GM19372 (cell line): Measurements from ENCODE around the gene RNF214.

Experiments used
- ATAC-seq: cut with Tn5 transposase; IDR thresholded peaks from one replicate; pipeline ENCODE4 v1.9.1; 2021; ENCODE audit warnings: mild to moderate bottlenecking, low read depth, moderate library complexity; ENCODE audit not compliant: unreplicated experiment

Gene RNF214

DNA sequence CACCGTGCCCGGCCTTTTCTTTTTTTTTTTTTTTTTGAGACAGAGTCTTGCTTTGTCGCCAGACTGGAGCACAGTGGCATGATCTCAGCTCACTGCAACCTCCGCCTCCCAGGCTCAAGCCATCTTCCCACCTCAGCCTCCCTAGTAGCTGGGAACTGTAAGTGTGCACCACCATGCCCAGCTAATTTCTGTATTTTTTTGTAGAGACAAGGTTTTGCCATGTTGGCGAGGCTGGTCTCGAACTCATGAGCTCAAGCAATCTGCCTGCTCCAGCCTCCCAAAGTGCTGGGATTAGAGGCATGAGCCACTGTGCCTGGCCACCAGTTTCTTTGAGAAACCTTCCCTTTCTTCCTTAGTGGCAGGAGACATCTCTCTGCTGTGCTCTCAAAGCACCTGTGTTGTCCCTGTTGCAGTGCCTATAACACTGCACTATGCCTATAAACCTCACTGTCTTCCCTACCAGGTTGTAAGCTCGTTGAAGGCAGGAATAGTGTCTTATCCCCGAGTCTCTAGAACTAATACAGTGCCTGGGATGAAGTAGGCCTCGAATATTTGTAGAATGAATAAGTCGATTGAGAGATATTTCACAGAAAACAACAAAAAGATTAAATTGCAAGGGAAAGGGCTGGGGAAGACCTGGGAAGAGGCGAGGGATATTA is 19.6 kb upstream of the RNF214 start:
- ATAC-seq, result no peak

DNA sequence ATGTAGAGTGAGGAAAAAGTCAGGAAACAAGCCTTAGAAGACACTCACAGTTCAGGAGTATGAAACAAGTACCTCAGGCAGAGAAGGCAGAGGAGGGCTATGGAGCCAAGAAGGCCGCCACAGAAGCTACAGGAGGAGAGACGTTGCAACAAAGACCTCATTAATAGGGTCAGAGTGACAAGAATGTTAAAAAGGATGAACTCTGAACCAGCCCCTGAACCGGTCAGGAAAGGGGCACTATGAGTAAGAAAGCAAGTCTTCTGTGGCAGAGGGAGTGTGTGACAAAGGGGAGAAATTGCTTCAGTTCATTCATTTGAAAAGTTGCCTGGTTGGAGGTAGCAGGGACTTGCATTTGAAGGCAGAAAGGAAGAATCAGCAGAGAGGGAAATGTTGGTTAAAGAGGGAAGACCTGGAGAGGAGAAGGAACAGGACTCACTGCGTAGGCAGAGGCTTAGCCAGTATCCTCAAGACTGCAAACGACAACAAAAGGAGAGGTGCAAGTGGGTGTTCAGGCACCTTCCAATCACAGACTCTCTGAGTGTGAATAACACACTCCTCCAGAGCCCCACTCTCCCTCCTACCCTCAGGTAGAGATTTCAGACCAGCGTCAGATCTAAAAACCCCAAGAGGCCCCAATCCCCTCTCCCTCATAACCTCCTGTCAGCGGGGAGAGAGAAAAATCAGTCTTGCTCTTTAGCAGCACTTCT is 17.9 kb upstream of the RNF214 start:
- ATAC-seq, result no peak

DNA sequence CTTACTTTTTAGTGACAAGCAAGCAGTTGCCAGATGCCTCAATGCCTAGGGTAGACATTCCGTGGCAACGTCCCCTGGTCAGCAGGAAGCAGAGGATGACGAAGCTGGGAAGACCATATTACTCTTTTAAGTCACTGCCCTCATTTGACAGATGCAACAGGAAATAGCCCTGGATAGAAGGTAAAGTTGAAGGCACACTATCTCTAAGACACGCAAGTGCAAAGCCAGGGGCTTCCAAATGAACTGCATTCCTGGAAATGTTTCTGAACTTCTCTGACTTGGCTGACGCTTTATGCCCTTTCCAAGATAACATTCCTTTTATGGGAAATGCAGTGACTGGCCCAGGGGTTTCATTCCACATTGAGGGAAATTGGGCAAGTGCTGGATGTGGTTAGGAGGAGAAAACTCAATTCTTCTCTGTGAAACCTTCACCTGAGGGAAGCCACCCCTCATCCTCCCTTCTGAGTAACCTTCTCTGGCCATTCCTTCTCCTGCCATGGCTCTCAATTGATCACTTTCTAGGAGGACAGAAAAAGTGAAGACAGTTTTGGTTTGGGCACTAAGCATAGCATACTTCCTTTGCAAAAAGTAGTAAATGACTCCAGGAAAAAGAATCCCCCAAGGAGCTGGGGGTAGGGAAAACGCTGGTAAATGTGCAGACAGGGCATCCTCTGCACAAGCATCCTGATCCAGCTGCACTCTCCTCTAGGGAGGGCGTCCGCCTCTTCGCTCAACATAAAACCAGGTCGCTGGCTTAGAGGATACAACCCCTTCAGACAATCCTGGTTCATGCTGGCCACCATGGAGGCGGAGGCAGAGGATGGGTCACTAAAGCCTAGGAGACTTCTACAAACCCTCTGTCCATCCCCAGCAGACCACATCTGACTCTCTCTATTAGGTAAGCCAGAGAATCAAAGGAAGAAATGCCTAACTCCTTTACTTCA is 15.1 kb upstream of the RNF214 start:
- no peak for ATAC-seq

DNA sequence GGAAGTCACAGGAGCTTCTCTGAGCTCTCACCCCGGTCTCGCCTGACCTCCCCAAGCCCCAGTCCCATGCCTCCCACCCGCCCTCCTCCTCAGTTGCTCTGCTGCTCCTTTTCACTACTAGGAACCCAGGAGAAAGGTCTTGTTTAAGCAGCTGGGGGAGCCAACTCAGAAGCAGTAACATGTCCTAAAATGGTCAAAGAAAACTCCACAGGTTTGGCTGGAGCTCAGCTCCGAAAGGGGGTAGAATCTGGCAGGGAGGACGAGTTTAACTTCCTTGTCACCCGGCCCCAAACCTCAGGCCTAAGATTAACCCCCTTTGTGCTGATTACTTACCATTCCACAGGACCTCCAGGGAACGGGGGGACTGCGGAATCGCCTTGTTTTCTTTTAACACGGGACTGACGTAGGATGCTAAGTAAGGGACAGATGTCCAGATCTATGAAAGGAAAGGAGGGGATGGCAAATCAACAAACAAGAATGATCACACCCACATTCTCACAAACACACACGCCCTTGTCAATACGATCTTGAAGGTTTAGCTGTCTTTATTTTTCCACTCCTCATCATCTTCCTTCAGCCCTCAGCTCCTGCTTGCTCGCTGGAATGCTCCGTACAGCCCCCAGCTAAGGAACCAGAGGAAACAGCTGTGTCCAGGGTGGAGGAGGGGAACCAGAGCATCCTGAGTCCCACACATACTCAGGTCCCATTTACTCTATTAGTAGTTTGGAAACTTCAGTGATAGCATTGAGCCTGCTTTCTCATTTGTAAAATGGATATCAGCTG is 14.1 kb upstream of the RNF214 start:
- no peak for ATAC-seq

DNA sequence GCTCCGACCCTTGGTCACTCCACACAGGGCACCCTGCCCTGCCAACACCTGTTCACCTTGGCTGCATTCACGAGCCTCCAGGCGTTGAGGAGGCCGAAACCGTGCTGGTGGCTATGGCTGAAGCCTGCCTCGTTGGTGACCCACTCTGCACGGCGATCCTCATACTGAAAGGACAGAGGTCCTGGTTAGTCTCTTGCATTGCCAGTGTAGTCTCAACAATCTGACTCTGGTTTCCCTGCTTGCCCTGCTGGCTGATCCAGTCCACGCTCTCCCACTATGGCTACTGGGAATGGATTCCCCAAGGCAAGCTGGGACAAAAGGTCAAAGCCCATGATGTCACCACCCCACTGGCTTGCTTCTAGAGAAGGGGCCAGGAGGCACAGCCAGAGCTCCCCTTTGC is 13.5 kb upstream of the RNF214 start:
- no peak for ATAC-seq

DNA sequence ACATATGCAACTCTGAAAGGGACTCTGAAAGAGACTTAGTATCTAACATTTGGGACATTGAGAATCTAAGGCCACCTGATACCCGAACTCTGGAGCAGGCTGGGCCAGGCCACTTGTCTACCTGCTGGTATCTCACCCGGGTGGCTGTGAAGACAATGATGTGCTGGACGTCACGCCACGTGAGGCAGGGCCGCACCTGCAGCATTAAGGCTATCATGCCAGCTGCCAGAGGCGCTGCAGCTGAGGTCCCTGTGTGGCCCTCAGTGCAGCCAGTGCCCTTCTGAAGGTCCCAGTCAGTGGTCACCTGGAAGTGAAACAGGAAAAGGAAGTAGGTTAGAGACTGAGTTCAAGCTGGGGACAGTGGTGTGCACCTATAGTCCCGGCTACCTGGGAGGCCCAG is 13.0 kb upstream of the RNF214 start:
- no peak for ATAC-seq

DNA sequence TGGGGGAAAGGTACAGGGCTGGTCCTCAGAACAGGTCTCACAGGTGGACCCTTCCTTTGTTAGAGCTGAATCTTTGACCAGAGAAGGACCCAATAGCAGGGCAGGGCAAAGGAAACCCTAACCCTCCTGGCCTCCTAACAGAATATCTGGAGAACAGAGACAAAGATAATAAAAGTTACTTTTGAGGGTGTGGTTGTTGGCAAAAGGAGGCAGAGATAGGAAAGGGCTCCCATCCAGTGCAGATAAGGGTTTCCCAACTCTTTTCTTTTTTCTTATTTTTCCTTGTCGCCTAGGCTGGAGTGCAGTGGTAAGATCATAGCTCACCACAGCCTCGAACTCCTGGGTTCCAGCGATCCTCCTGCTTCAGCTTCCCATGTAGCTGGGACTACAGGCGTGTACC is 12.5 kb upstream of the RNF214 start:
- ATAC-seq, result no peak

DNA sequence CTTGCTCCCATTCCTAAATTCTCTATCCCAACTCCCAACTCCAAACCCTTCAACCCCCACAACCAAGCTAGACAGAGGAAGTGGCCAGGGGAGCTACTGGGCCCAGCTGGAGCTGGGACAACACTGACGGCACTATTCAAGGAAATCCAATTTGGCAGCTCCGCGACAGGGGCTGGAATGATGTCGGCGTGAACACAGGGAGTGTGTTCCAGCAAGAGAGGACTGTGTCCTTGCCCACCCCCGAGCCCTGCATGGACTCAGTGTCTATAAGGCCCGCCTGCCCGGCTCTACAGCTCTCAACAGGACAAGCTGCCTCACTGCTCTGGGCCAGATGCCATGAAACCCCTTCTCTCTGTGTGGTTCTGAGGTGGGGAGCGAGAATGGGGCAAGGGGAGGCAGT is 11.9 kb upstream of the RNF214 start:
- no peak for ATAC-seq

DNA sequence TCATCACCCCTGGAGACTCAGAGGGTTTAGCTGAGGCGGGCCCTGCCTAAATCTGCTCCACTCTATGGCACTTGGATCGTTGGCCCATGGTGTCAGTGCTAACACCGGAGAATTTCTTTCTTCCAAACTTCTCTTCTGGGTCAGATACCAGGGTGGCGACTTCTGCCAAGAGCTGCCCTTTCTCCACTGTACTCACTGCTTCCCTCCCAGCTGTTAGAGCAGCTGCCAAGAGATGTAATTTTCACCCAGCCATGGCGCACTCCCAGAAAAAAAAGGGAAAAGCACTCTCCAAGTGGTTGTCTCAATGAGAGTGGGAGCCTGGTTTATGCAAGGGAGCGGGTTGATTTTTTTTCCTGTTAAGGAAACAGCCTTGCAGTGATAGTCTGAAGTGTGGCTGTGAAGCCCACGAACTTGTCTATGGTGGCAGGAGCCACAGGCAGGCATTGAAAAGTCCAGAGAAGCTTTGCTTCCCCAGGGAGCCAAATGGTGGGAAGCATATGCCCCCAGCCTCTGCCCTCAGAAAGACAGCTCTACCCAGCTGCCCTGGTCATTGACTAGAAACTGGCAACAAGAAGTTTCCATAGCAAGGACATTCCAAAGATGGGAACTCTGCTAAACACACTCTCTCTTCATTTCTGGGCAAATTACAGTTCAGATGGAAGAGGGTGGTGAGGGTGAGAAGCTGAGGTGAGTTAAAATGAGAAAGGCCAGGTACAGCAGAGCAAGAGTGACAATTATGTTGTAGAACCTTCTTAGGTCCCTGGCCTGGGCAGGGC is 11.3 kb upstream of the RNF214 start:
- ATAC-seq, result no peak

DNA sequence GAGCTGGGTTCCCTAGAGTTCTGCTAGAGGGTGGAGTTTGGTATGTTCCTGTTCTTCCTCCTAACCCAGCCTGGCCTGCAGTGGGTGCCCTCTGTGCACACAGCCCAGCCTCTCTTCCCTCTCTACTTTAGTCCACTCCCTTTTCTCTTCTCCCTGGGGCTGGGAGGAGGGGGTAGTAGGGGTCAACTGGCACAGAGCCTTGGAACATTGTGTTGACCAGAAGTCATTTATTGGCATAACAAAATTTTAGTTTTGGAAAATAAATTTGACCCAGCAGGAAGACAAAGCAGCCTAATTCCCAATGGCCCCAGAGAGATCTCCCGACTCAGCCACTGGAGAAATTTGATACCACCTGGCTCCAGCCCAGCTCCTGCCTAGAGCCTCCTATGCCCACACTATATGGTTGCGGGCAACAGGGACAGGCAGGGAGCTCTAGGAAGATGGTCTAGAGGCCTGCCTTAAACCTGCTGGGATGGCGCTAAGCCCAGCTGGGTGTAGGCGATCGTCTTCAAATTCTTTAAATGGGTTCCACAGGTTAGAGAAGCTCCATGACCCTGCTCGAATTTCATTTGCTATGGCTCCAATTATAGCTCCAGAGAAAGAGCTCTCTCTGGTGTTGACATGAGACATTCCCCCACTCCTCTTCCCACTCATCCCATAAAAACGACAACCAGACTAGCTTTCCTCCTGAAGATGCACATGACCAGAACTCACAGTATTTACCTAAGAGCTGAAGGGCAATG is 10.5 kb upstream of the RNF214 start:
- ATAC-seq, result no peak

DNA sequence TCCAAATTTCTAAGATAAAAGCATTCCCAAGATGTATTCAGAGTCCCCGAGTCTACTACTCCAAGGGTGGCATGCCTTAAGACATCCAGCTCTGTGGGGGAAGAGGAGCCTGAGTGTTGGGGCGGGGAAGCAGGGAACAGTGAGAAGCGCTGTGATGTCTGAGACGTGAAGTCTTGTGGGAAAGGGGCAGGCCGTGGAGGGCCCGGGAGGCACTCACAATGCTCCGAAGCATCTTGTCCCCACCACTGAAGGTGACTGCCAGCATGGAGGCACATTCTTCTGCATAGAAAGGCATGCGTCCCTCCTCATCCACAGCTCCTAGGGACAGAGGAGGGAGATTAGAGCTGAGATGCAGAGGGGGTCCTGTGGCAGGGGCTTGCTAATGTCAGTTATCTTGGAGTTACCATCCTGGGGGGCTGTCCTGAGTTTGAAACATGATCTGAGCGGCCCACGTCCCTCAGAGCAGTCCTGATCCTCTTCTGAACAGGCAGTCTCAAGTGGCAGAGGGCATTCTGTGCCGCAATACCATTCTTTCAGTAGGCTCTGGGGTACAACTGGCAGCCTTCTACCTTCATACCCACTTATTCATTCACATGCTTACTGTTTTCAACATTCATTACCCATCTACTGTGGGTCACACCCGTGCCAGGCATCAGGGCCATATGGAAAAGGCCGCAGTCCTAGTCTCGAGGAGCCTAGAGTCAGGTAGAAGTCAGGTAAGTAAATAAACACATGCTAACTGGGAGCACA is 9.3 kb upstream of the RNF214 start:
- ATAC-seq, result no peak

DNA sequence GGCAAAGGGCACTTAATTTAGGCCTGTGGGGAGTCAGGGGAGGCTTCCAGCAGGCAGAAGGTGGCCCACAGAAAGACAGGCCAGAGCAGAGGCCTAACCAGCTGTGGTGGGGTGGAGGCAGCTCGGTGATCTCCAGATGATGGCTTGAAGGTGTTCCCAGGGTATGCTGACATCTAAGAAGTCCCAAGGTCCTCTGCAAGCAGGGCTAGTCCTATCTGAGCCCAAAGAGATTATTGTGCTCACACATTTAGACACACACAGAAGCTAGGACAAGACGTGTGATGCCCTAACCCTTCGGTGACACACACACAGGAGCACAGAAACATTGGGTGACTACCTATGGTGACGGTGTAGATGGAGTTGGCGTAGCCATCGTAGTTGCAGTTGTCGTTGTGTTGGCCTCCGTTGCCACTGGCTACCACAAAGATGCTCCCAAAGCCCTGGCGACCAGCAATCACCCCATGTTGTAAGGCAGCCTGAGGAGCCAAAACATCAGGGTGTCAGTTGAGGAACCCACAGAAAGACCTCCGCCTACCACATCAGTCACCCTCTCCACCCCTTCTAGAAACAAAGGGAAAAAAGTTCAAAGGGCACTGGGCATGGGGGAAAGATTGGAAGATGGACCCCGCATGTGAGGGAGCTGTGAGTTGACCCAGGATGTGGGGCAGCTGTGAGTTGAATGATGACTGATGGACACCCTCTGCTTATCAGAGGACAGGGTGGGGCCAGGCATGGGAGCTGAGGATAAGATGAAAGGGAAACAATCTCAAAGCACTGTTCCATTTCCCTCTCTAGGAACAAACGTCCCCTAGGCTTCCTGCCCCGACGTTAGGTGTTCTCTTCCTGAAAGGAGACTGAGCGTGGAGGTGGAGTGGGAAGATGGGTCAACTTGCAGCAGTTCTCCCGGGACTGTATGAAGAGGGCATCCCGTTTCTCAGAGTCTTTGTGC is 8.5 kb upstream of the RNF214 start:
- no peak for ATAC-seq

DNA sequence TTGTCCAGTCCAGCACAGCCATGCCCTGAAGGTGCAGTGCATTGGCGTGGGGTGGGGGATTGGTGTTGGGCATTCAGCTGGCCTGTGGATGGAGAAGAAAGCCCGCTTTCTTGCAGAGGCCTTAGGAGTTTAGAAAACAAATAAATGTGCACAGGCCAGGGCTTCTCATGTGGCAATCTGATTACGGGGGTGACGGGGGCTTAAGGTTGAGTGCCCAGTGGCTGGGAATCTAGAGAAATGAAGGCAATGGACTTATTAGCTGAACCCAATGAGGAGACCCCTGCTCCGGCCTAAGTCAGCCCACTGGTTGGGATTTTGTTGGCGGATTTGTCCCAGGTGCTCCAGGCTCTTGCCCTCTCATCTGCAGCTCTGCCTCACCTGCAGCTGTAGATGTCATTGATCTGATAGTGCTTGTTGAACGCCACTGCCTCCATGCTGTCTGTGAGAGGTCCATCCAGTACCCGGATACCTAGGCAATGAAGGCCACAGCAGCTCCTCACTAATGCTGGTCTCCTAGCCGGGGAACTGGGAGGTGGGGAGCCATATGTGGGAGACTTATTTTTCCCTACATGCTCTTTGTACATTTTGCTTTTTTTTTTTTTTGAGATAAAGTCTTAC is 6.8 kb upstream of the RNF214 start:
- ATAC-seq, result no peak

DNA sequence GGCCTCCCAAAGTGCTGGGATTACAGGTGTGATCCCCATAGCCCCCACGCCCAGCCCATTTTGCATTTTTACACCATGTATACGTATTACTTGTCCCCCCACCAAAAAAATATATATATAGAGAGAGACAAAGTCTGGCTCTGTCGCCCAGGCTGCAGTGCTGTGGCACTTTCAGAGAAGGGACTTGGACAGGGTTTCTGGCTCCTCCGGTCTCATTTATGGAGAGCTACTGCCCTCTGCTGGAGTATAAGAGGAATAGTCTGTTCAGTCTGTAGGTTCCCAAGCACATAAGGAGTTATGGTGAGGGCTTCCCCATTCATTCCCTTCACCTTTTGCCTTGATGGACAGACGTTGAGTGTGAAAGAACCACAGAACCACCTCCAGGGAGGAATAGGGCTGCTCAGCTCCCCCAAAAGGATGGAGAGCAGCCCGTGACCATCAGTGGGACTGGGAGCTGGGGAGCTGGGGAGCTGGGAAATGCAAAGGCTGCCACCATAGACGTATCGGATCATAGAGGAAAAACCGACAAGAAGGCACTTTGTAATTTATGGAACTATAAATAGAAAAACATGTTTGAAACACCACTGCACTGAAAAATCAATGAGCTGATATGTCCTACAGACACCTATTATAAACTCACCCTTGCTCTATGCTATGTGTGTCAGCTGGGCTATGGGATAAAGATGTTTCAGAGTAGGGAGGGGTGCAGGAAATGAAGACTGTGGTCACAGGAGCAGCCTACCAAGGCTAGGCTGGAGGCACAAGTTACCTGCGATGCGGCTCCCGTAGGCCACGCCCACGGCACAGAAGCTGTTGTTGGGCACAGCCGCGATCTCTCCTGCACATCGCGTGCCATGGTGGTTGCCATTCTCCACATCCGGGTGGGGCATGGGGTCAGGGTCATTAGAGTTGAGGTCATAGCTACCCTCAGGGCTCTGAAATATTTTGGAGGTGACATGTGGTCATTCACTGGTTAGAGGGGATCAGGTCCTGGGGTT is 5.8 kb upstream of the RNF214 start:
- no peak for ATAC-seq

DNA sequence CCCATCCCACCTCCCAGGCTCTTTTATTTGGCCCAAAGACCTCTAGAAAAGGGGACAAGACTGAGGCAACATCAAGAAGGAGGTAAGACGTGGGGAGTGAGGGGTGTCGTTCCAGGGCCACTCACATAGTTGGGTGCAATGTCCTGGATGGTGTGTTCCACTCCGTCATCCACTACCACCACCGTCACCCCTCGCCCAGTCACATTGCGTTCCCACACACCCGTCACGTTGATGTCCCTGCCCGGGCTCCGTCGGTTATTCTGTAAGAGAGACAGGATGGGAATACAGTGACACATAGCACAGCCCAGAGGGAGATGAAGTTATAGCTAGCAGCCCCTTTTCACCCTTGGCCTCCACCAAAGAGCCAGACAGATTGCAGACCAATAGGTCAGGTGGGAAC is 4.4 kb upstream of the RNF214 start:
- no peak for ATAC-seq

DNA sequence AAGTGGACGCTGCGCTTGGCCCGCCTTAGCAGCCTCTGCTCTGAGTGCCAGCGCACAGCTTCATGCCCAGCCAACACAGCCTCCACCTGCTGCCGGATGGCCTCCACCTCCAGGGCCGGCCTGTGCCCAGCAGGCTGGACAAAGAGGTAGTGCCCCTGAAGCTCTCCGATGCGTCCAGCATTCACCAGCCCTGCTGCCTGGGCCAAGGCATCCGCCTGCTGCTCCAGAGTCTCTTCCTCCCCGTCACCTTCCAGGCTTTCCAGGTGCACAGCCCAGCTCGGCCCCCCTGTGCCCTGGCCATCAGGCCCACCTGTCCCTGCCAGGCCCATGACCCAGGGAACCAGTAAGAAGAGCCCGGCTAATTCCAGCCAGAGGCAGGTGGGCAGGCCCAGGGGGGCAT is 3.1 kb upstream of the RNF214 start:
- no peak for ATAC-seq
